Hypothalamus (tissue), 51 donors: ENCODE data around the gene DOCK10.

Experiments
- DNase-seq, 51 donors: peaks; one replicate each; lab custom pipeline; 2025; lab: John Stamatoyannopoulos, UW

Gene DOCK10

DNA sequence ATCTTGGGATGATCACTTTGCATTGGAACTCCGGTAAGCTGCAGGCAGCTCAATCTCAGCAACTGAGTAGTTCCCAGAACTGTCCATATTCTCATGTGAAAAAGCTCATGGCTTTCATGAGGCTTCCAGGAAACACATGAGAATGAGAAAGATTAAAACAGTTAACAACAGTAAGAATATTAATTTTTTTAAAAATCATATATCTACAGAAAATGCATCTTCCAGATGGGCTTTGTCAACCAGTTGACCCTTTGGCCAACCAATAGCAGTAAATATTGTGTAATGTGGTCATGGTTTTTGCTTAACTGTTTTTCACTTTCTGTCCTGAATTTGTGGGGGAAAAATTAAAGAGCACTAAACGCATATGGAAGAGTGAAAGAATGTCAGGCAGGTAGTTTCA, 194.9 kb downstream of the DOCK10 start:
- no peak for DNase-seq

GRCh38 chr2:224846686-224847085, 195.6 kb downstream of the DOCK10 start:
- no peak for DNase-seq

GRCh38 chr2:224846161-224846560, 196.1 kb downstream of the DOCK10 start:
- no peak for DNase-seq

GRCh38 chr2:224843141-224843540, 199.1 kb downstream of the DOCK10 start:
- no peak for DNase-seq

DNA sequence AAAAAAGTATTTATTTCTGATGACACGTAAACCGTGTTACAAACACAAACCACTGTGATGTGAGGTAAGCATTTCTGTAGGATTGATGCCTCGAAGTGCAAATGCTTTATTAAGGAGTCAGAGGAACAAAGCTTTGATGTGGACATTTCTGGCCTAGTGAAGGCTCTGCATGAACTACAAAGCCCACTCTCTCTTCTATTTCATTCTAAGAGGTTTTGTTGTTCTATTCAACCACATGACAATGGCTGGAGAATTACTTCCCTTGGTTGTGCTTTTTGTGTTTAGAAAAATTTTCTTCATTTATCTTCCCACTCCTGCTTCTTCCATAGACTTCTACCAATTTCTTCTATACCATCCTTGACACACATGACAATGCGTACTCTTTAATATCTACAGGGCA, 200.4 kb downstream of the DOCK10 start:
- no peak for DNase-seq

DNA sequence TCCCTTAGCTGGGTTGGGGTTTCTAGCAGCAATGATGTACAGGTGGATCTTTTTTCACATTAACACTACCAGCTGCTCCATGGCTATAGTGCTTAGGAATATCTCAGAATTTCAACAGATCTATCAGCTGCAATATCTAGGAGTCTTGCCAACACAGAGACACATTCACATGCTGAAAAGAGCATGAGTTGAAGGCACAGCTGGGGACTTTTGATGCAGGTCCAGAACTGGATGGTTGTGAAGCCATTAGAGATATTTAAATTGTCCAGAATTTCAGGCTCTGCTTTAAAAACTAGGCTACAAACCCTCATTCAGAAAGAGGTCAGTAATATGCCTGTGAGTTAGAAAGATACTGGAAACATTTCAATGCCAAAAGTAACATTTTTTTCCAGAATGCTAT, 203.9 kb downstream of the DOCK10 start:
- DNase-seq = no peak

GRCh38 chr2:224837558-224837957, 204.7 kb downstream of the DOCK10 start:
- no peak for DNase-seq

DNA sequence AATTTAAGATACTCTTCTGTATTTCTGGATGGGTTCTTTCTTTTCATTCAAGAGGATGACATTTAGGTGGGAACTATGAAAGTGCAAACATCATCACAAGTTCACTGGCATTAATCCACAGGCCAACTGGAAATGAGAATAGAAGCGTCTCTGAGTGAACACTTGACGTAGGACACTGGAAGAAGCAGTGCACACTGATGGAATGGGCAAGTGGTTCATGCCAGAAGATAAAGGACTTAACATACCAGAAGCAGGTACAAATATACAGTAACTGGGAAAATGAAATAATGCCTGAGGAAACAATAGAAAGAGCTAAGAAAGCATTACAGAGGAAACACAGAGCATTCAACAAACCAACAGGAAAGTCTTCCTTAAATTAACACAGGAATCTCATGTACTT, 205.2 kb downstream of the DOCK10 start:
- DNase-seq = no peak

DNA sequence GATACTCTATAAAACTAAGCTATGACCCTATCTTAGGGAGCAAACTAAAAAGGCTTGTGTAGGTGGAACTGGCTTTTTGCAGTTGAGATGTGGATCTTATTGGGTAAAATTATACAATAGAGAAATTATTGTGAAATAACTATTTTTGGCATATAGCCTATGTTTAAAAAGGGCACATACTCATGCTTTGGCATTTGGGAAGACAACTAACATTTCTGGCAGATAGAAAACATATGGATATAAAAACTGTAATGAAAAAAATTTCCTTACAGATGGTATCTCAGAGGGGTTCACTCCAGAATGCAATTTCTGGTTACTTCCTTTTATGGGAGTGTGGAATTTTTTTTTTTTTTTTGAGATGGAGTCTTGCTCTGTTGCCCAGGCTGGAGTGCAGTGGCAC, 206.0 kb downstream of the DOCK10 start:
- DNase-seq = no peak

DNA sequence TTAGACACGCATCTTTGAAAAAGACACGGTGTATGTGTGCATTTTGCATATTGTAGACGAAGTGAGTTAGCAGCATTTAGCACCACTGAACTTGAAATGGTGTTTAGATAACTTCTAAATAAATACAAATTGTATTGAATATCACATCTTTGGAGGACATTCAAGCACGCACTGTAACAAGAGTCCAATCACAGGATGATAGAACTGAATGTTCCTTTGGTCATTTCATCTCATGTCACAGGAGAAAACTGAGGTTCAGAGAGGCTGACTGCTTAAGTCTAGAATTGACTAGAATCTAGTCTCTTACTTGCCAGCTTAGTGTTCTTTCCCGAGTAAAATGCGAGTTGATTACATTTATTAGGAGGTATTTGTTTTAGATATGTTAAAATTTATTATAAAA, 206.9 kb downstream of the DOCK10 start:
- DNase-seq = no peak

- no peak for DNase-seq
Observed at GRCh38 chr2:224833986-224834385, 208.3 kb downstream of the DOCK10 start.

GRCh38 chr2:224832207-224832606, 210.1 kb downstream of the DOCK10 start:
- DNase-seq = no peak

DNA sequence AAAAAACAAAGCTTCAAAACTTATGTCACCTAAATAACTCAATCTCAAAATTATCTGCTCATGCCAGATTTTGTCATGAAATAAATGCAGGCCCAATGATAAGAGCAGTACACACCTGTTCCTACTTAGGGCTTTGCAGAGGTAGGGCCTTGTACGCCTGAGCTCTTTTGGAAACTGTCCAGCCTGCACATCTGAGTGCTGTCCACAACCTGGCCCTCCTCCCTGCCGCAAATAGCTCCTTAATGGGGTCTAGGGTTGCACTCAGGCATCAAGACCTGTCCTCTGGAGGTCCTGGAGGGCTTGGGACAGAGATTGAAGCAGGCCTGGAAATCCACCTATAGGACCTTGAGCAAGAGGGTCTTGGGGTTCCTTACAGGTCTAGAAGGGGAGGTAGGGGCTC, 210.7 kb downstream of the DOCK10 start:
- no peak for DNase-seq

DNA sequence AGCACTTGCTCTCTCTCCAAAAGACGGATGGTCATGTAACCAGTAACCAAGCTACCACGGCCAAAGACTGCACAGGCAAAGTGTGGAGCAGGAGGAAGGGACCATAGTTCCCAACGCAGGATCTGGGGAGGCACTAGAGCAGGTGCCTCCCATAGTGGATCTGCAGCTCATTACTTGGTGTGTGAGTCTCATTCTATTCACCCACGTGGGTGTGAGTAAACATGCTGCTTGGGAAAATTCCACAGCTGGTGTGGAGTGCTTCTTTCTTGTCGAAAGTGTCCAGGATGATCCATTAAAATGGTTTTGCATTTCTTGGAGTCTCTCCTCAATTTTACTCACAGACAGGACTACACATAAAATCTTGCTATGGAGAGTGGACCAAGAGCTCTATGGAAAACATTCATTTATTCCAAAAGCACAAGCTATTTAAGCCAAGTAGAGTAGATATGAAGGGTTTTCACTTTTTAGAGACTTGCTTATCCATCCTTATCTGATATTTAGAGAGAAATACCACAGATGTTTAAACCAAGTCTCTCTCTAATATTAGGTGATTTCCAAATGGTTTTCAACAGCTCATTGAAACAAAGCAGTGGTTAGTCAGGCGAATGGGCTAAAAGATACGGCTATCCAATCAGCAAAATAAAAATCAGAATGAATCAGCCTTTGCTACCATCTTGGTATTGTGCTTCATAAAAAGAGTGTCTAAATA, 221.8 kb downstream of the DOCK10 start:
- DNase-seq = no peak

GRCh38 chr2:224819075-224819474, 223.2 kb downstream of the DOCK10 start:
- DNase-seq = no peak

- no peak for DNase-seq
Observed at GRCh38 chr2:224817676-224818075, 224.6 kb downstream of the DOCK10 start.

DNA sequence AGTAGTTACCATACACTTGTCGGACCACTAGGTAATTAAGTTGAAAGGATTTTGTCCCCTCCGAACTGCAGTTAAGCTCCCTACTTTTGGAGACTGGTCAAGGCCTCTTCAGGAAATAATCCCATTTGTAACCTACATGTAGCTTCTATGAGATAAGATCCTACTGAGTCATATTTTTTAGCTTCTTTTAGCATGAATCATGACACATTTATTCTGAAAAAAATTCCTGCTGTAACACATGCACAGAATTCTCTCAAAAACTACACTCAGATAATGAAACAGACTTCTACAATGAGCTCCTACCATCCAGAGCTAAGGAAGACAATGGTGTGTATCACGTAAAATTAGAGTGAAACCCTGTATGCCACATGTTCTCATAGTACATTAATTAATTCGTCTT, 225.5 kb downstream of the DOCK10 start:
- DNase-seq = no peak

GRCh38 chr2:224813578-224813977, 228.7 kb downstream of the DOCK10 start:
- no peak for DNase-seq

DNA sequence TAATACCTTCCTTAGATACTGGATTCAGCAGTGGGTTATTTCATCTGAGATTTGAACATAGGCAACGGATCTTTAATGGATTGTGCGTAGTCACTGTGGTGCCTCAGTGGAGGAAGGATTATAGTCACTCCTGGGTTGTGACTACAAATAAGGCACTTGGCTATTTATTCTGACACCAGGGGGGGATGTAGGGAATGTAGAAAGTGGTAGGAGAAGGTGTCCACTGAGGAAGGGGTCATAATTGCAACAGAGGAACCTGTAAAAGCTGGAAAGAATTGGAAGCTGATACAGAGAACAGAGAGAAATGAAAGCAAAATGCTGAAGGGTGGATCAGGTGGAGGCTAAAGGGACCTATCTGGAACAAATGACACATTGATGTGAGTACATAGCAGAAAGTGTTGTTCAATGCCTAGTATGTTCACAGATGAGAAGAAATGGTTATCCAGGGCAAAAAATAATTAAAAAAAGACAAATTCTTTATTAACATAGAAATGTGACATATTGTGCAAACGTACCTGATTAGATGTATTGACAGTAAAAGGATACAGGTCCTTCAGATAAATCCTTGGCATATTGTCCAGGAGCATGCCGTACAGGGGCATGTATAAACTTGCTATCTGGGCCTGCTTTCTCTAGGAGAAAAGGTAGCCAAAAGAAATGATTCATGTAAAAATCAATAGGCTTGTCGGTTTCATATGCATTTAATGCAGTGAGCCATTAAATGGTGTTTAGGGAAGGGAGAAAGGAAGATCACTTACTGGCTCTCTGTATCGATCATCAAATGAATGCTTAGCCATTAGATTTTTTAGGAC, 234.9 kb downstream of the DOCK10 start:
- no peak for DNase-seq

GRCh38 chr2:224803930-224804329, 238.3 kb downstream of the DOCK10 start:
- no peak for DNase-seq

DNA sequence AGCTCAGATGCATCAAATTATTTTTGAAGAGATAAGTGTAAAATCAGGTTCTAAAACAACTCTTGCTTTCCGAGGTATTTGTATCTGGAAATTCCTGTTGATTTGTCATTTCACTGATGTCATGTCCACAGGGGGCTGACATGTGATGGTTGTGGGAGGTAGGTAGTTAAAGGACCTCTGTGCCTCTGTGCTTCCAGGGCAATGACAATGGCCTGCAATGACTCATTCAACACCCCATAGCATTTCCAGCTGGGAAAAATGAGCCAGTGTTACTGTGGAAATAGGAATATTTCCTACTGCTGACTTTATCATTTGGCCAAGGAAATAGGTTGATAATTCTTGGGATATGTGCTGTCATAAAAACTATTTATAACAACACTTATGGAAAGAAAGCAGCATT, 239.9 kb downstream of the DOCK10 start:
- DNase-seq = no peak

- DNase-seq = no peak
Observed at GRCh38 chr2:224801360-224801759, 240.9 kb downstream of the DOCK10 start.
